ENCODE measurements around the gene ARHGAP10. TPM values are rescaled to one million over a fixed set of nuclear protein-coding genes. Genes with fewer than 3 reads are reported as not detected.

The ARHGAP10 gene
- total and polyA plus RNA-seq, 10 of the 15 experiments (the other 5 are each of a cell fraction or from before 2014, with no cell fraction given) = 1.3 to 25.8 (median 17.2) TPM

DNA sequence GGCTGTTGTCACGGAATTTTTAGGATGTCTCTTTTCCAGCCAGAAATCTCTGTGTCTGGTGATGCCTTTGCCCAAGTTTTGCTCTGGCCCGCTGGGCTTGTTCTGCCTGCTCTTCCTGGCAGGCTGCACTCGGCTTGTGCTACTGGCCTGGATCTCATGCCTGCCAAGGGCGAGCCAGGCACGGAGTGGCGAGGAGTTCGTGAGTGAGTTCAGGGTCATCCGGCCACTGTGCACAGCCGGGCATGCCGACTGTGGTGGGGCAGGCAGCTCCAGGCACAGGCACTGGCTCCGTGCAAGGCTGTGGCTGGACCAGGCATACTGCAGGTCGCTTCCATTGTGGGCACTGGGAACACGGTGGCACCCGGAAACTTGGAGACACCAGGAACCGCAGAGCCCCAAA is 129.1 kb downstream of the ARHGAP10 start:
- Histone ChIP-seq H3K27me3 (replicated peaks in 1 of 2; ENCODE audit: control insufficient read depth in 2 of 2, insufficient read depth in 2 of 2, low read length in 1 of 2) (no peaks in the 10 kb centered on the region), H3K9me3 (replicated peaks; ENCODE audit: control insufficient read depth, insufficient read depth, low read length) (no peaks in the 10 kb centered on the region), H3K9ac (ENCODE audit: control insufficient read depth, insufficient read depth, low read length) (no peak overlapping the region), H4K20me1 (ENCODE audit: control insufficient read depth, insufficient read depth) (no peaks in the 10 kb centered on the region), H3K36me3 (ENCODE audit: control insufficient read depth in 2 of 2, insufficient read depth in 2 of 2, low read length in 1 of 2) (peaks cover 4 to 6% of the 10 kb centered on the region in 2 experiments; a peak in 3 of 4 replicates), H2AFZ (ENCODE audit: control insufficient read depth, low read depth, low read length) (no peak overlapping the region), H3K4me2 (ENCODE audit: control insufficient read depth, insufficient read depth) (no peak overlapping the region), H3K79me2 (ENCODE audit: control insufficient read depth, insufficient read depth, low read length) (no peaks in the 10 kb centered on the region), H3K4me3 (no peak overlapping the region), H3K4me1 (ENCODE audit: control insufficient read depth, insufficient read depth, low read length) (0 out of 2 replicates have a peak, but pooled peaks cover 2% of the 10 kb centered on the region), H3K27ac (ENCODE audit: control insufficient read depth, insufficient read depth) (no peak overlapping the region)
- ATAC-seq (no peak), FAIRE-seq (no peak), DNase-seq (ENCODE audit: low read depth, low spot score) (no peak)
- ChIA-PET CTCF (interaction anchor here (1.1 to 6.8 kb wide), 3 partner anchors 74 to 270 kb away, joined by 5 to 81 read pairs (median 6); no protein-coding TSS in a partner anchor), RAD21 (ENCODE audit: unreplicated experiment) (no interaction called here), SMC1A (ENCODE audit: uncharacterized antibody, unreplicated experiment) (interaction anchor here (0.7 to 8.4 kb wide), 4 partner anchors 19 to 150 kb away, joined by 3 to 251 read pairs (median 4); no protein-coding TSS in a partner anchor), POLR2A (no interaction called here)
- in situ Hi-C loops (cut with MboI) = loop anchor here (10.0 kb wide), 1 partner anchor 696 kb away; no protein-coding TSS in a partner anchor
- no TSS peak for BruUV-seq (replicated peaks)
- intact Hi-C loops (cut with micrococcal nuclease; ENCODE audit: unreplicated experiment) = no loop called here
- 96% methylated on average over 15 of the region's 15 CpGs for WGBS (ENCODE audit: insufficient coverage, insufficient replicate concordance, low lambda C conversion rate, missing lambda C conversion rate)
- TF ChIP-seq NR2F1 (conservative IDR thresholded peaks at IDR 0.05) = no peak
- no peak for TF ChIP-seq IRF4 (IDR thresholded peaks at IDR 0.05; ENCODE audit: low read depth, low read length)
- no peak for TF ChIP-seq TCF7 (IDR thresholded peaks at IDR 0.05; ENCODE audit: borderline replicate concordance)
- TF ChIP-seq, protein P1, sequence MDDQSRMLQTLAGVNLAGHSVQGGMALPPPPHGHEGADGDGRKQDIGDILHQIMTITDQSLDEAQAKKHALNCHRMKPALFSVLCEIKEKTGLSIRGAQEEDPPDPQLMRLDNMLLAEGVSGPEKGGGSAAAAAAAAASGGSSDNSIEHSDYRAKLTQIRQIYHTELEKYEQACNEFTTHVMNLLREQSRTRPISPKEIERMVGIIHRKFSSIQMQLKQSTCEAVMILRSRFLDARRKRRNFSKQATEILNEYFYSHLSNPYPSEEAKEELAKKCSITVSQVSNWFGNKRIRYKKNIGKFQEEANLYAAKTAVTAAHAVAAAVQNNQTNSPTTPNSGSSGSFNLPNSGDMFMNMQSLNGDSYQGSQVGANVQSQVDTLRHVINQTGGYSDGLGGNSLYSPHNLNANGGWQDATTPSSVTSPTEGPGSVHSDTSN (IDR thresholded peaks at IDR 0.05; ENCODE audit: insufficient replicate concordance, low read depth, low read length) = no peak
- no peak for TF ChIP-seq FOXM1 (IDR thresholded peaks at IDR 0.05; ENCODE audit: low read depth, low read length)
- no peak for TF ChIP-seq LARP7 (IDR thresholded peaks at IDR 0.05)
- no peak for TF ChIP-seq STAT3 (IDR thresholded peaks at IDR 0.05; ENCODE audit: low read depth, low read length)
- TF ChIP-seq PAX5 (IDR thresholded peaks at IDR 0.05; ENCODE audit: borderline replicate concordance, low read depth, low read length) = no peak
- TF ChIP-seq, protein P2, sequence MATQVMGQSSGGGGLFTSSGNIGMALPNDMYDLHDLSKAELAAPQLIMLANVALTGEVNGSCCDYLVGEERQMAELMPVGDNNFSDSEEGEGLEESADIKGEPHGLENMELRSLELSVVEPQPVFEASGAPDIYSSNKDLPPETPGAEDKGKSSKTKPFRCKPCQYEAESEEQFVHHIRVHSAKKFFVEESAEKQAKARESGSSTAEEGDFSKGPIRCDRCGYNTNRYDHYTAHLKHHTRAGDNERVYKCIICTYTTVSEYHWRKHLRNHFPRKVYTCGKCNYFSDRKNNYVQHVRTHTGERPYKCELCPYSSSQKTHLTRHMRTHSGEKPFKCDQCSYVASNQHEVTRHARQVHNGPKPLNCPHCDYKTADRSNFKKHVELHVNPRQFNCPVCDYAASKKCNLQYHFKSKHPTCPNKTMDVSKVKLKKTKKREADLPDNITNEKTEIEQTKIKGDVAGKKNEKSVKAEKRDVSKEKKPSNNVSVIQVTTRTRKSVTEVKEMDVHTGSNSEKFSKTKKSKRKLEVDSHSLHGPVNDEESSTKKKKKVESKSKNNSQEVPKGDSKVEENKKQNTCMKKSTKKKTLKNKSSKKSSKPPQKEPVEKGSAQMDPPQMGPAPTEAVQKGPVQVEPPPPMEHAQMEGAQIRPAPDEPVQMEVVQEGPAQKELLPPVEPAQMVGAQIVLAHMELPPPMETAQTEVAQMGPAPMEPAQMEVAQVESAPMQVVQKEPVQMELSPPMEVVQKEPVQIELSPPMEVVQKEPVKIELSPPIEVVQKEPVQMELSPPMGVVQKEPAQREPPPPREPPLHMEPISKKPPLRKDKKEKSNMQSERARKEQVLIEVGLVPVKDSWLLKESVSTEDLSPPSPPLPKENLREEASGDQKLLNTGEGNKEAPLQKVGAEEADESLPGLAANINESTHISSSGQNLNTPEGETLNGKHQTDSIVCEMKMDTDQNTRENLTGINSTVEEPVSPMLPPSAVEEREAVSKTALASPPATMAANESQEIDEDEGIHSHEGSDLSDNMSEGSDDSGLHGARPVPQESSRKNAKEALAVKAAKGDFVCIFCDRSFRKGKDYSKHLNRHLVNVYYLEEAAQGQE (IDR thresholded peaks at IDR 0.05; ENCODE audit: low read depth, low read length) = no peak
- no peak for TF ChIP-seq DPF2 (IDR thresholded peaks at IDR 0.05)
- TF ChIP-seq, protein P3, sequence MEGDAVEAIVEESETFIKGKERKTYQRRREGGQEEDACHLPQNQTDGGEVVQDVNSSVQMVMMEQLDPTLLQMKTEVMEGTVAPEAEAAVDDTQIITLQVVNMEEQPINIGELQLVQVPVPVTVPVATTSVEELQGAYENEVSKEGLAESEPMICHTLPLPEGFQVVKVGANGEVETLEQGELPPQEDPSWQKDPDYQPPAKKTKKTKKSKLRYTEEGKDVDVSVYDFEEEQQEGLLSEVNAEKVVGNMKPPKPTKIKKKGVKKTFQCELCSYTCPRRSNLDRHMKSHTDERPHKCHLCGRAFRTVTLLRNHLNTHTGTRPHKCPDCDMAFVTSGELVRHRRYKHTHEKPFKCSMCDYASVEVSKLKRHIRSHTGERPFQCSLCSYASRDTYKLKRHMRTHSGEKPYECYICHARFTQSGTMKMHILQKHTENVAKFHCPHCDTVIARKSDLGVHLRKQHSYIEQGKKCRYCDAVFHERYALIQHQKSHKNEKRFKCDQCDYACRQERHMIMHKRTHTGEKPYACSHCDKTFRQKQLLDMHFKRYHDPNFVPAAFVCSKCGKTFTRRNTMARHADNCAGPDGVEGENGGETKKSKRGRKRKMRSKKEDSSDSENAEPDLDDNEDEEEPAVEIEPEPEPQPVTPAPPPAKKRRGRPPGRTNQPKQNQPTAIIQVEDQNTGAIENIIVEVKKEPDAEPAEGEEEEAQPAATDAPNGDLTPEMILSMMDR (IDR thresholded peaks at IDR 0.05 in 2 of 3, conservative IDR thresholded peaks at IDR 0.05 in 1 of 3; ENCODE audit: control insufficient read depth in 2 of 3, extremely low read depth in 1 of 3, insufficient read depth in 1 of 3, low read depth in 3 of 3, low read length in 3 of 3) = no peak
- TF ChIP-seq, protein P4, sequence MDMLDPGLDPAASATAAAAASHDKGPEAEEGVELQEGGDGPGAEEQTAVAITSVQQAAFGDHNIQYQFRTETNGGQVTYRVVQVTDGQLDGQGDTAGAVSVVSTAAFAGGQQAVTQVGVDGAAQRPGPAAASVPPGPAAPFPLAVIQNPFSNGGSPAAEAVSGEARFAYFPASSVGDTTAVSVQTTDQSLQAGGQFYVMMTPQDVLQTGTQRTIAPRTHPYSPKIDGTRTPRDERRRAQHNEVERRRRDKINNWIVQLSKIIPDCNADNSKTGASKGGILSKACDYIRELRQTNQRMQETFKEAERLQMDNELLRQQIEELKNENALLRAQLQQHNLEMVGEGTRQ (IDR thresholded peaks at IDR 0.05; ENCODE audit: borderline replicate concordance, low read depth, low read length) = no peak
- TF ChIP-seq ESRRA (IDR thresholded peaks at IDR 0.05; ENCODE audit: low read length) = no peak
- no peak for TF ChIP-seq CHD2 (IDR thresholded peaks at IDR 0.05; ENCODE audit: borderline replicate concordance, low read depth, low read length)
- TF ChIP-seq, protein P5, sequence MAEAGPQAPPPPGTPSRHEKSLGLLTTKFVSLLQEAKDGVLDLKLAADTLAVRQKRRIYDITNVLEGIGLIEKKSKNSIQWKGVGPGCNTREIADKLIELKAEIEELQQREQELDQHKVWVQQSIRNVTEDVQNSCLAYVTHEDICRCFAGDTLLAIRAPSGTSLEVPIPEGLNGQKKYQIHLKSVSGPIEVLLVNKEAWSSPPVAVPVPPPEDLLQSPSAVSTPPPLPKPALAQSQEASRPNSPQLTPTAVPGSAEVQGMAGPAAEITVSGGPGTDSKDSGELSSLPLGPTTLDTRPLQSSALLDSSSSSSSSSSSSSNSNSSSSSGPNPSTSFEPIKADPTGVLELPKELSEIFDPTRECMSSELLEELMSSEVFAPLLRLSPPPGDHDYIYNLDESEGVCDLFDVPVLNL (IDR thresholded peaks at IDR 0.05; ENCODE audit: low read depth, low read length) = no peak

Data from GM12878 (cell line).